ENCODE measurements around the gene RHOB.
"Not testable (repeated sequence)": the region's sequence is repeated elsewhere in the genome, so short reads cannot be mapped to it uniquely, and the experiment has no call there.

The RHOB gene

GRCh38 chr2:20476481-20476880 is 29.6 kb downstream of the RHOB start:
- no peak for DNase-seq (ENCODE audit: low read depth)

- no peak for DNase-seq (ENCODE audit: low read depth)
These were observed 30.1 kb downstream of the RHOB start for GRCh38 chr2:20476950-20477349.

GRCh38 chr2:20478961-20479360 is 32.1 kb downstream of the RHOB start:
- DNase-seq (ENCODE audit: low read depth), result no peak

- DNase-seq (ENCODE audit: low read depth), result no peak
These were observed 33.0 kb downstream of the RHOB start for GRCh38 chr2:20479835-20480234.

- DNase-seq (ENCODE audit: low read depth), result no peak
These were observed 34.0 kb downstream of the RHOB start for GRCh38 chr2:20480913-20481312.

- DNase-seq (ENCODE audit: low read depth), result no peak
These were observed 35.0 kb downstream of the RHOB start for GRCh38 chr2:20481798-20482405.

- no peak for DNase-seq (ENCODE audit: low read depth)
These were observed 35.9 kb downstream of the RHOB start for GRCh38 chr2:20482725-20483124.

- DNase-seq (ENCODE audit: low read depth), result no peak
These were observed 36.5 kb downstream of the RHOB start for GRCh38 chr2:20483194-20483895.

GRCh38 chr2:20484034-20484617 is 37.3 kb downstream of the RHOB start:
- DNase-seq (ENCODE audit: low read depth), result no peak

- no peak for DNase-seq (ENCODE audit: low read depth)
These were observed 38.1 kb downstream of the RHOB start for GRCh38 chr2:20484810-20485611.

- no peak for DNase-seq (ENCODE audit: low read depth)
These were observed 38.9 kb downstream of the RHOB start for GRCh38 chr2:20485612-20486388.

- DNase-seq (ENCODE audit: low read depth), result no peak
These were observed 39.7 kb downstream of the RHOB start for GRCh38 chr2:20486571-20486970.

GRCh38 chr2:20487030-20487391 is 40.1 kb downstream of the RHOB start:
- DNase-seq (ENCODE audit: low read depth), result no peak

GRCh38 chr2:20487392-20488174 is 40.7 kb downstream of the RHOB start:
- no peak for DNase-seq (ENCODE audit: low read depth)

- no peak for DNase-seq (ENCODE audit: low read depth)
These were observed 41.3 kb downstream of the RHOB start for GRCh38 chr2:20488201-20488641.

GRCh38 chr2:20488782-20489181 is 41.9 kb downstream of the RHOB start:
- no peak for DNase-seq (ENCODE audit: low read depth)

- no peak for DNase-seq (ENCODE audit: low read depth)
These were observed 43.7 kb downstream of the RHOB start for GRCh38 chr2:20490300-20491181.

- no peak for DNase-seq (ENCODE audit: low read depth)
These were observed 45.1 kb downstream of the RHOB start for GRCh38 chr2:20491739-20492531.

GRCh38 chr2:20493095-20493494 is 46.2 kb downstream of the RHOB start:
- DNase-seq (ENCODE audit: low read depth), result not testable (repeated sequence)
